ENCODE results near the gene VGLL2. TPM values are rescaled to one million over a fixed set of nuclear protein-coding genes. Genes with fewer than 3 reads are reported as not detected.

VGLL2 gene
- total and polyA plus RNA-seq, 2 of the 13 experiments (the other 11 are each of a cell fraction or from before 2014, with no cell fraction given): not detected

- TF ChIP-seq HNRNPL (IDR thresholded peaks at IDR 0.05; ENCODE audit: low read depth, low read length) (0 out of 2 replicates have a peak, but pooled peaks have one; percentile 42), MEF2D (CRISPR knock-in tag; IDR thresholded peaks at IDR 0.05) (no peak), STAT6 (CRISPR knock-in tag; IDR thresholded peaks at IDR 0.05; ENCODE audit: borderline replicate concordance) (no peak), PBX2 (CRISPR knock-in tag; IDR thresholded peaks at IDR 0.05) (no peak), ZNF10 (CRISPR knock-in tag; IDR thresholded peaks at IDR 0.05; ENCODE audit: borderline replicate concordance, low read depth) (no peak), HNRNPLL (IDR thresholded peaks at IDR 0.05; ENCODE audit: low read depth, low read length, poor library complexity, severe bottlenecking) (peak; percentile 30), ZNF766 (CRISPR knock-in tag; IDR thresholded peaks at IDR 0.05; ENCODE audit: borderline replicate concordance) (no peak), ZNF142 (CRISPR knock-in tag; IDR thresholded peaks at IDR 0.05) (peak; percentile 93), GMEB2 (CRISPR knock-in tag; IDR thresholded peaks at IDR 0.05; ENCODE audit: low read depth) (no peak), KLF16 (CRISPR knock-in tag; IDR thresholded peaks at IDR 0.05) (no peak), UBTF (CRISPR knock-in tag; IDR thresholded peaks at IDR 0.05) (peak; percentile 34; the same call in 1 of the 2 replicates), ZNF780A (CRISPR knock-in tag; IDR thresholded peaks at IDR 0.05) (no peak), EZH2 (conservative IDR thresholded peaks at IDR 0.05; ENCODE audit: low read depth, low read length) (peak; percentile 98), POGZ (CRISPR knock-in tag; IDR thresholded peaks at IDR 0.05) (no peak)
These were observed at the start of gene VGLL2 (continued) for GRCh38 chr6:117265410-117266256.
